Kidney tubule cell (primary cell): Measurements from ENCODE around the gene FBXO41.
A peak's percentile ranks its signal among the peaks of the same experiment; 100 is the strongest.

Source experiments
- DNase-seq: peaks from one replicate; pipeline ENCODE4 v3.0.0-alpha.2; 2018; ENCODE audit warnings: low spot score

FBXO41 gene

DNA sequence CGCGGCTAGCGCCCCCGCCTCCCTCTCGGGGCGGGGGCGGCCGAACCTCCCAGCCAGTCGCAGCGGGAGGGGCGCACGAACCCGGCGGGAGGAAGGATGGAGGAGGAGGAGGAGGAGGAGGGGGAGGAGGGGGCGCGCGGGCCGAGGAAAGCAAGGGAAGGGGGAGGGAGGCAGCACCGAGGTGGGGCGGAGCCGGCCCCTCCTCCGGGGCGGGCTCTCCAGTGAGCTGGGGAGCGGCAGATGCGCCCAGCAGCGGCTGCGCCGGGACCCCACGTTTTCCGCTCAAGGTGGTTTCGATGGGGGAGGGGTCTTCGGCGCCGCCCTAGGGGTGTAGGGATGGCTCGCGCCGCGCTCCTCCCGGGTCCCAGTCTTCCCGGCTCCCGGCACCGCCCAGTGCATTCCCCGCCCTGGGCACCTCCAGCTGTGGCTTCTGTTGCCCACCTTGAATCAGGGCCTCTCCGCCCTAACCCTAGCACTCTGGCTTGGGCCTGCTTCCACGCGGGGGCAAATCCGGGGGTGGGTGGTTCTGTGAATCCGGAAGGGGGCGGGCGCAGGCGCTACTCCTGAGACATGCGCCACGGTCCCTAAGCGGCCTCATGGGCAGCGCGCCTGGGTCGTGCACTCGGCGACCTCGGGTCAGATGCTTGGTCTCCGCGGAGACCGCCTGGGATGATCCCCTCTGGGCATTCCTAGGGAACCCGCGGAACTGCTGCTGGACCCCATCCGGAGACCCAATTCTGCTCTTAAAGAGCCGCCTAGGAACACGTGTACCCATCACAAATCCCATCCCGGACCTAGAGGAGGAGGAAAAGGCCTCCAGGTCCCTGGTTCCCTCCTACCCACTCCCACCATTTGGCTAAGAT, at the start of gene FBXO41:
Gene FBXO41, minus strand, starts transcription at position 183 of the 863 bp plus-strand sequence. CDS start 14,848 bp downstream, outside the sequence.
- peak; percentile 63 for DNase-seq

DNA sequence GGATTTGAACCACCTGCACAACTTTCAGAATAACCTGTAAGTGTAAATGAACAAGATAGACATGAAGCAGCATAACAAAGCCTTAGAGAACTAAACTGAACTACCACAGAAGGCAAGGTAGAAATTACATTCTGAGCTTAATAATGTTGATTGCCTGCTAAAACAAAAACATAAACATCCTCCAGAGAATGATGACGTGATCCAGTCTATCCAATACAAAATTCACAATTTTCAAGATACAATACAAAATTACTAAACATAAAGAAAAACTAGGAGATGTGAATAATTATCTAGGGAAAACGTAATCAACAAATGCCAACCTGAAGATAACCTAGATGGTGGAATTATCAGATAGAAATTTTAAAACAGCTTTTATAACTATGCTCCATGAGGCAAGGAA, 49.8 kb upstream of the FBXO41 start:
- DNase-seq: no peak

DNA sequence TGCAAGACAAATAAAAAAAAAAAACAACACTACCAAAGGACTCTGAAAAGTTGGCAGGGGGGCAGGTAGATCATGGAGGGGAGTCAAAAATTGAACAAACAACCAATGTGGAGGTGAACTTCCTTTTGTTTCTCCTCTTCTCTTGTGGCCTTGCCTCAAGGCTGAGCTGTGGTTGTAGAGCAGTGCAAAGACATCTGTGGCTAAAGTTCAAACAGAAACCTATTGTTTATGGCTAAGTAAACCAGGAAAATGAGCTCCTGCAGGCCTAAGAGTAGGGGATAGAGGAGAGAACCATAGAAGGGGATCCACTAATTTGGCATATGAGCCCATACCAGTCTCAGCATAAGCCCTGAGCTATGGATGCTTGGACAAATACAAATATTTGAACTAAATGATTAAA, 49.3 kb upstream of the FBXO41 start:
- DNase-seq: no peak

DNA sequence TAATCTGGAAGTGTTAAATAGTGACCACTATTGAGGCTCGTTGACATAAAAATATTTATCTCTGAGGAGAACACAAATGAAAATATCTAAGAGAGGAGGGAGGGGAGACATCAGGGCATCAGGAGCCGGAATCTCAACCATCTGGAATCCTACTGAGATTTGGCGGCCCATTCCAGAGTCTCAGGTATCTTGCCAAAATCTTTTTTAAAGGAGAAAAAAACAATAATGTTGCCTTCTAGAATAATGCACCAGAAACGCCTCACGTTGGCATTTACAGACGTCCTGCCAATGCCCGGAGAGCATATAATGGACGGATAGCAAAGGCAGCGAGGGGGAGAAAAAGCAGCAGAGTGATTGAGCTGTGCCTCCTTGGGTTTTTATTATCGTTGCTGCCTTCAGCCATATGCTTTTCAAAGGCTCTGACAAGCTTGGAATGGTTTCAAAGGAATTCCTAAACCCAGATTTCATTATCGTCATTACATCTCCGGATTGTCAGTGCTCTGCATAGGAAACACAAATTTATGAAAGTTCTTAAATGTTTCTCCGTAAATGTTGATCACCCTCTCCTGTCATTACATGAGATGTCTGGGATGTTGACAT, 39.9 kb upstream of the FBXO41 start:
- no peak for DNase-seq

- no peak for DNase-seq
These were observed 39.3 kb upstream of the FBXO41 start for GRCh38 chr2:73323551-73323950.

DNA sequence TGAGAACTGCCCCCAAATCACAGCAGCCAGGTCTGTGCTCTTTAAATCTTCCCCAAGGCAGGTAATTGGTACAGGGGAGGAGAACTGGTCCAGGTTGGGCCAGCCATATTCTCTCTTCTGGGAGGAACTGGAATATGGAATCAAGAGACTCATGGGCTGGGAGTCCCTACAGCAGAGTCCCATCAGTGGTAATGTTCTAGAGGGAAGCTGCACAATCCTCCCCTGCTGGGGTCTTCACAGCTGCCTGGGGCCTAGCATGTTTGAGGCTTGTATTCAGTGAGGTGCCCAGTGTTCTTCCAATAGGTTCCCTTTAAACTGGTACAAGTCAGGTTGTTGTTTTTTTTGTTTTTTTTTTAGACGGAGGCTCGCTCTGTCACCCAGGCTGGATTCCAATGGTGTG, 30.2 kb upstream of the FBXO41 start:
- no peak for DNase-seq

DNA sequence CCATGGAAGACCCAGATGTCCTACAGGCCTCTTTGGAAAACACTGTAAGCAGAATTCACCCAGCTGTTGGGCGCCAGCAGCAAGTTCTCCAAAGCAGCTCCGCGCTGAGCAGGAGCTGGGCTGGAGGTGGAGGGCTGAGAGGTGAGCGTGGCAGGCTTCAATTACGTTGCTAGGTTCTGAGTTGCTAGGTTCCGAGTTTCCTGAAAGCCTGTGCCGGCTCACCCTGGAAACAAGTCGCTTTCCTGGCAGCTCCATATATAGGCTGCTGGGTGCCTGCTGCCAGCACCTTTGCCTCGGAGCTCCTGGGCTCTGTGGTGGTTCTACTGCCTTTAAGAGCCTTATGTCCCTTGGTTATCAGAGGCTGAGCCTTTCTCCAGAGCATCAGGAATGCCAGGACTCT, 23.4 kb upstream of the FBXO41 start:
- no peak for DNase-seq

DNA sequence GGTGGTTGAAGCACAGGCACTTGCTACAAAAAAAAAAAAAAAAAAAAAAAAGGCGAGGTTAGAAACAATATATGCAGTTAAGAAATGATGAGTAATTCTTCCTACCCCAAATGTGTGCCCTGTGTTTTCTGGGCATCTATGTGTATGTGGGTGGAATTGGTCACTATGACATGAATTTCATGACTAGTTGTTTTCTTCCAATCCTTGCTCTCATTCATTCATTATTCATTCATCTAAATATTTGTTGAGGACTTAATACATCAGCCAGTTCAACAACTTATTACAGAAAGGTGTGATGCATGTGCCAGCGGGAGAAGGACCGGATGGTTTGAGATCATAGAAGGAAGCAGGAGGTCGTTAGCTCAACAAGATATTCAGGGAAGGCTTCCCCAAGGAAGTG, 17.4 kb upstream of the FBXO41 start:
- no peak for DNase-seq

DNA sequence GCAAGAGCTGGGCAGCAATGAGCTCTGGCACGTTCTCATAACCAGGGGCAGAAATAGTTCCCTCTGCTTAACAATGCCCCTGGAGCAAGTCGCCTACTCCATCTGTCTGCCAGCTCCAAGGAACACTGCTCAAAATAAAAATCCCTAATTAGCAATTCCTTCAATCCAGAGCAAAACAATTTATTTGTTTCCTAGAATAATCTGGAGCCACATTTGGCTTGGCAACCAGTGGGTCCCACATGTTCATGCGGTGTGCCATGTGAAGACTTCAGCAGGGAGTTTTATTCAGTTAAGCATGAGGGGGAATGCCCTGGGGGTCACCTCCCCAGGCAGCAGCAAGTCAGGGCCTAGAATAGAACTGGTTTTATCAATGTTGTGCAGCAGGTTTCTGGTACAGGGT, 16.6 kb upstream of the FBXO41 start:
- DNase-seq: no peak

- no peak for DNase-seq
These were observed 13.3 kb upstream of the FBXO41 start for GRCh38 chr2:73297586-73297985.

GRCh38 chr2:73297151-73297559, 12.9 kb upstream of the FBXO41 start:
- peak; percentile 42 for DNase-seq

- peak; percentile 74 for DNase-seq
These were observed 11.6 kb upstream of the FBXO41 start for GRCh38 chr2:73295751-73296400.

DNA sequence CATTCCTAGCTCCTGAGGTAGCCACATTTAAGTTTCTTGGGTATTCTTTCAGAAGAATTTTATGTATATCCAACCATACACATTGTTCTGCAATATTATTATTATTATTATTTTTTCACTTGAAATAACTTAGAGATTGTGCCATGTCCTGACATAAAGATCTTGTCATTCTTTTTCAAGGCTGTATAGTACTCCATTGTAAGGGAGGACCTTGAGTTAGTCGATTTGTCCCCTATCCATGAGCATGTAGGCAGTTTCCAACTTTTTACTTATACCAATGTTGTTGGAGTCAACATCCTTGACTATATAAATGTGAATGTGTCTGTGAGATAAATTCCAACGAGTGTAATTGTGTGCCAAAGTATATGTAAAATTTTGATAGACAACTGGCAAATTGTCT, 10.0 kb upstream of the FBXO41 start:
- DNase-seq: no peak

DNA sequence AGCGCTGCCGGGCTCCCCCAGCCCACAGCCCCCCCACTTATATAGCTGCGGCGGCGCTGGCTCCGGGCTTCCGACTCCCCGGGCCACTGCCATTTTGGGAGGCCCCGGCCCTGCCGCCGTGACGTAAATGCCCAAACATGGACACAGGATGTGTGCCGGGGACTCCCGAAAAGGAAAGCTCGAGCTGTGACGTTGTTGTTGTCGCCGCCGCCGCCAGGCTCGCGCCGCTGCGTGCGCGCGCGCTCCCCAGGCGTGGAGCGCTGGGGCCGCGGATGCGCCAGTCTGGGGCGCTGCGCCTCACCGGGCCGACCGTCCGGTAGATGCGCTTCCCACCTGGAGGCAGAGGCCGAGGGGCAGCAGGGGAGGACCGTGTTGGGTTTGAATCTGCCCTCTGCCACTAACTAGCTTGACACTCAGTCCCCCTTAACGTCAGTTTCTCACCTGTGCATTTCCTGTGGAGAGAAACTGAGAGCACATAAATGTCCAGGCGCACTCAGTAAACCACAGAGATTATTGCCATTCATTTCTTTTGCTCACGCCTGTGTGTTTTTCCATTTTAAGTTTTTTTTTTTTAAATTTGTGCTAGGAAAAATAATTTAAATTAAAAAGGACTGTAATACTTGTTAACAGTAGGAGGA, 9.4 kb upstream of the FBXO41 start, which contains the start of gene EGR4:
Gene EGR4, minus strand, starts transcription at position 15 of the 638 bp plus-strand sequence. CDS start 231 bp downstream, outside the sequence.
- DNase-seq: peak; percentile 64

DNA sequence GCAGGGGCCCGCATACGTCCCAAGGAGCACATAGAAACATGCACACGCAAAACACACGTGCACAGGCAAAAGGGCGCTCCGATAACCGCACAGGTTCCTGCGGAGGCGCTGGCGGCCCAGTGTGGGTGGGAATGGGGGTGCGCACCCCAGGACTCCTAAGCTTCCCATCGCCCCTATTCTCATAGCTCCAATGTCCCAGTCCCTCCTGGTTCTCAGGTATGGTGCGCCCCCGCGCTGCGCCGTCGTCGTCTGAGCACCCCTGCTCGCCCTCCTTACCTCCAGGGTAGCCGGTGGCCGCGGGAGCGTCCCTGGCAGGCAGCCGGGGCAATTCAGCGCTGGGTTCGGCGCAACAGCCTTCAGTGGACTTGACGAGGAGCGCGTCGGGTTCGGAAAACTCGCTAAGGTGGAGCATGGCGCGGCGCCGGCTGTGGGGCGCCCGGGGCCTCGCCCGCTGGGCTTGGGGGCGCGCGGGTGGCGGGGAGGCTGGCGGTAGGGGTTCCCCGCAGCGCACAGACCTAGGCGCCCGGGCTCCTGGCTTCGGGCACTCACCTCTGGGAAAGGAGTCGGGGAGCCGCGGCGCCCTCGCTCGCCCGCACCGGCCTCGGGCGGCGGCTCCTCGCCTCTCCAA, 8.7 kb upstream of the FBXO41 start:
- DNase-seq: no peak

GRCh38 chr2:73292316-73292905, 8.1 kb upstream of the FBXO41 start:
- no peak for DNase-seq

GRCh38 chr2:73291461-73292315, 7.4 kb upstream of the FBXO41 start:
- no peak for DNase-seq

DNA sequence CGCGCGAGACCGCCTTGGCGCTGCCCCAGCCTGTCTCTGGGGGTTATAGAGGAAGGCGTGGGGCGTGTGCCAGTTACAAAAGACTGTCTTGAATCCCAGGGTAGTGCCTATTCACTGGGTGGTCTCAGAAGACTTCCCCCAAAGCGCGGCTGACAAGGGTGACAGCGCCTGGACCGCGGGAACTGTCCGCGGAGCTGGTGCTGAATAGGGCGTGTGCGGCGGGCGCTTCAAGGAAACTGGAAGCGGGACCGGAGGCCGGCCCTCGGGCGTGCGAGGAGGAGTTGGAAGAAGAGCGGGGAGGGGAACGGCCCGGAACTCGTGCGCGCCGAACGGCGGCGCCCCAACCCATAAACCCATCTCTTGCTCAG, 6.8 kb upstream of the FBXO41 start:
- peak; percentile 50 for DNase-seq

- DNase-seq: peak; percentile 55
These were observed 6.0 kb upstream of the FBXO41 start for GRCh38 chr2:73290049-73290839.

- no peak for DNase-seq
These were observed 5.0 kb upstream of the FBXO41 start for GRCh38 chr2:73289304-73289703.
